Epithelial cell of proximal tubule (primary cell): ENCODE results near the gene HOXD1. TPM values are rescaled to one million over a fixed set of nuclear protein-coding genes. Genes with fewer than 3 reads are reported as not detected.

ENCODE experiments used
- total RNA-seq: library from RNA; depleted of rRNA; stranded (reverse); fragments of >200 nt; gene quantifications from 2 replicates; pipeline ENCODE4 v1.2.3, GENCODE V29; 2015

Gene HOXD1
- total RNA-seq, 1 donor from 2014 or later = 9.3 TPM

Other genes with a start within 250 kb of the HOXD1 start
- gene LNPK, start 186.4 kb upstream of the HOXD1 start, total RNA-seq = 21.0 and 22.5 TPM in 2 replicates
- not detected in 2 replicates for gene EVX2, start 104.7 kb upstream of the HOXD1 start, total RNA-seq
- gene HOXD13, start 95.9 kb upstream of the HOXD1 start, total RNA-seq = not detected in 2 replicates
- not detected in 2 replicates for gene HOXD12, start 88.9 kb upstream of the HOXD1 start, total RNA-seq
- 17.5 and 25.1 TPM in 2 replicates for gene HOXD11, start 81.4 kb upstream of the HOXD1 start, total RNA-seq
- gene HOXD10, start 71.9 kb upstream of the HOXD1 start, total RNA-seq = 14.3 and 18.8 TPM in 2 replicates
- gene HOXD9, start 65.9 kb upstream of the HOXD1 start, total RNA-seq = 9.8 and 11.5 TPM in 2 replicates
- 18.0 and 26.5 TPM in 2 replicates for gene HOXD8, start 59.0 kb upstream of the HOXD1 start, total RNA-seq
- gene HOXD4, start 37.1 kb upstream of the HOXD1 start, total RNA-seq = 26.0 and 28.0 TPM in 2 replicates
- 8.2 and 9.4 TPM in 2 replicates for gene HOXD3, start 31.4 kb upstream of the HOXD1 start, total RNA-seq
- 52.2 and 61.1 TPM in 2 replicates for gene MTX2, start 80.8 kb downstream of the HOXD1 start, total RNA-seq